Left renal pelvis (tissue), 4 donors: ENCODE results near the gene CFAP210. TPM values are rescaled to one million over a fixed set of nuclear protein-coding genes. Genes with fewer than 3 reads are reported as not detected.
"Not testable (repeated sequence)": the region's sequence is repeated elsewhere in the genome, so short reads cannot be mapped to it uniquely, and the experiment has no call there.

Experiments used
- DNase-seq, 4 donors: peaks; one replicate each; pipeline ENCODE4 v3.0.0-alpha.2; 2013; ENCODE audit warnings: low read depth in 4 of 4, low spot score in 3 of 4
- polyA plus RNA-seq, 4 donors: library from polyadenylated mRNA; unstranded; fragments of 120-200 nt; gene quantifications; one replicate each; pipeline ENCODE4 v1.2.1, GENCODE V29; 2013; ENCODE audit not compliant: insufficient read length in 4 of 4

Gene CFAP210
- polyA plus RNA-seq, 4 donors, result 0.94 to 3.4 (median 2.5) TPM

DNA sequence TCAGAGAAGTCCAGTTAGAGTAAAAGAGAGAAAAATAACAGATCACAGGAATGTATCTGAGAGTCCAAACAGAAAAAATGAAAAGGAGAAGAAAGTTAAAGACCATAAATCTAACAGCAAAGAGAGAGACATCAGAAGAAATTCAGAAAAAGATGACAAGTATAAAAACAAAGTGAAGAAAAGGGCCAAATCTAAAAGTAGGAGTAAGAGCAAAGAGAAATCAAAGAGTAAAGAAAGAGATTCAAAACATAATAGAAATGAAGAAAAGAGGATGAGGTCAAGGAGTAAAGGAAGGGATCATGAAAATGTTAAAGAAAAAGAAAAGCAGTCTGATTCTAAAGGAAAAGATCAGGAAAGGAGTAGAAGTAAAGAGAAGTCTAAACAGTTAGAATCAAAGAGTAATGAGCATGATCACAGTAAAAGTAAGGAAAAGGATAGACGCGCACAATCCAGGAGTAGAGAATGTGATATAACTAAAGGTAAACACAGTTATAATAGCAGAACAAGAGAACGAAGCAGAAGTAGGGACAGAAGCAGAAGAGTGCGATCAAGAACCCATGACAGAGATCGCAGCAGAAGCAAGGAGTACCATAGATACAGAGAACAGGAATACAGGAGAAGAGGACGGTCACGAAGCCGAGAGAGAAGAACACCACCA lies 57.6 kb downstream of the CFAP210 start:
- no peak for DNase-seq

DNA sequence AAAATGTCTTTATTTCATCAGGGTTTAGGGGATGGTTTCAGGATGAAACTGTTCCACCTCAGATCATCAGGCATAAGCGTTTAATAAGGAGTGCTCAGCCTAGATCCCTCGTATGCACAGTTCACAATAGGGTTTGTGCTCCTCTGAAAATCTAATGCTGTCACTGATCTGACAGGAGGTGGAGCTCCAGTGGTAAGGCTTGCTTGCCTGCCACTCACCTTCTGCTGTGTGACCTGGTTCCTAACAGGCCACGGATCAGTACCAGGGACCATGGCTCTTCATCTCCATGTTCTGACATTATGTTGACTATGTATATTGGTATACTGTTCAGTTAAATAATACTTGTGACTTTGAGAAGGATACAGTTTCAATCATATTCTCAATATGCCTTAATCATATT lies 68.4 kb downstream of the CFAP210 start:
- DNase-seq, result no peak

DNA sequence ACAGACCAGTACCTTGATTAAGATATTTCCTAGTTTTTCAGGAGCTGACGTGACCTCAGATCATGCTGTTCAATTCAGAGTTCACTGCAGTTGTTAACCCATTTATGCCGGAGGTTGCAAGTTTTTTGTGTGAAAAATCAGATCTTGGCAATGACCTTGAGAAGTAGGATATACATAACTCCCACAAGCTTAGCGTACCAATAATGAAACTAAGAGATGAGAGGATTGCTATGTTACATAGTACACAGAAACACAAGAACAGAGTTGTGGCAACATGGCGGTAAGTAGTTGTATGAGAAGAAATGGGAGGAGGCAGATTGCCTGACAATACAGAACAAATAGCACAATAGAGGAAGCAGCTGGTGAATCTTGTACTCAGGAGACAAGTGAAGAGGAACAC lies 71.0 kb downstream of the CFAP210 start:
- no peak for DNase-seq

DNA sequence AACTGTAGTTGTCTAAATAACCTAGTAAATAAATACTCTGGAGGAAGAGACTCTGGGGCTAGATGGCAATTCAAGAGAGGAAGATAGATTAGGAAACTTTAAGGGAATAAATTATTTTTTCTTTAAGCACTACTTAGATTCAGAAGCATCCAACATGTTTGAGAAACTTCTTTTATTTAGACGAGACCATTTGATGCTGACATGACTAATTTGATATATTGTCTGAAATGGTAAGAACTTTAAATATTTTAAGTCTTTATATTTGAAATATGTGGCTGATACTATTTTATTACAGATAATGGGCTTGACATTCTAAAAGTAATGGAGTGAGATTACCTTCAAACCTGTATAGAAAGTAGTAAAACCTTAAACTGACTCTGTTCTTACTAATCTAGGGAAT lies 73.7 kb downstream of the CFAP210 start:
- DNase-seq, result no peak

DNA sequence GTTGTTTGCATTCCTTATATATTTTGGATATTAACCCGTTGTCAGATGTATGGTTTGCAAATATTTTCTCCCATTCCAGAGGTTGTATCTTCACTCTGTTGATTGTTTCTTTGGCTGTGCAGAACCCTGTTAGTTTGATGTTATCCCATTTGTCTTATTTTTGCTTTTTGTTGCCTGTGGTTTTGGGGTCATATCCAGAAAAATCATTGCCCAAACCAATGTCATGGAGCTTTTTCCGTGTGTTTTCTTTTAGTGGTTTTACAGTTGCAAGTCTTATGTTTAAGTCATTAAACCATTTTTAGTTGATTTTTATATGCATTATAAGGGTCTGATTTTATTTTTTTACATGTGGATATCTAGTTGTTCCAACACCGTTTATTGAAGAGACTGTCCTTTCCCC lies 74.3 kb downstream of the CFAP210 start:
- DNase-seq, result no peak

DNA sequence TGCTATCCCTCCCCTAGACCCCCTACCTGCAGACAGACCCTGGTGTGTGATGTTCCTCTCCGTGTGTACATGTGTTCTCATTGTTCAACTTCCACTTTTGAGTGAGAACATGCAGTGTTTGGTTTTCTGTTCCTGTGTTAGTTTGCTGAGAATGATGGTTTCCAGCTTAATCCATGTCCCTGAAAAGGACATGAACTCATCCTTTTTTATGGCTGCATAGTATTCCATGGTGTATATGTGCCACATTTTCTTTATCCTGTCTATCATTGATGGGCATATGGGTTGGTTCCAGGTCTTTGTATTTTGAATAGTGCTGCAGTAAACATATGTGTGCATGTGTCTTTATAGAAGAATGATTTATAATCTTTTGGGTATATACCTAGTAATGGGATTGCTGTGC lies 78.2 kb downstream of the CFAP210 start:
- not testable (repeated sequence) for DNase-seq

DNA sequence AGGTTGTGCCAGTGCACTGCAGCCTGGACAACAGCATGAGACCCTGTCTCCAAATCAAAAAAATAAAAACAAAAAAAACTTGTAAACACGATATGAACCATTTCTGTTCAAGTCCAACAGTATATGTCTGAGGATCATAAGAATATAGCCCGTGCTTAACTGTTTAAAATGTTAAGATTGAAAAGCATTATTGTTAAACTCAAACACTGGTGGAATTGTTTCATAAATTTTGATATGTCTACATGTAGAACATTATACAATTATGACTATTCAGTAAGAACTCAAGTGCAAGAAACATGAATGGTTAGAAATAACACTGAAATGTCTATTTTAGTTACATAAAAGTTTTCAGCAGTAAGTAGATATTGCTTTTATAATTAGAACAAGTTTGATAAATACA lies 80.3 kb downstream of the CFAP210 start:
- DNase-seq, result no peak

DNA sequence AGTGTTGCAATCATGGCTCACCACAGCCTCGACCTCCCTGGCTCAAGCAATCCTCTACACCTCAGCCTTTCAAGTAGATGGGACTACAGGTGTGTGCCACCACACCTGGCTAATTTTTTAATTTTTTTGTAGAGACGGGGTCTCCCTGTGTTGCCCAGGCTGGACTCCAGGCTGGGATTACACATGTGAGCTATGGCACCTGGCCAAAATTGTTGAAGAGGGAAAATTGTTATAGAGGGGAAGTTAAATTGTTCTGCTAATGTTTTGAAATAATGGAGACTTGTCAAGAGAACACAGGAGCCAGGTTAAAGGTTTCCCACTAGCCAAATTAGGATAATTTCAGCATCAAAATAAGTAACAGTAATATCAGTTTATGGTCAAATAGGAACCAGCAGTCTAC lies 84.9 kb downstream of the CFAP210 start:
- DNase-seq, result no peak

DNA sequence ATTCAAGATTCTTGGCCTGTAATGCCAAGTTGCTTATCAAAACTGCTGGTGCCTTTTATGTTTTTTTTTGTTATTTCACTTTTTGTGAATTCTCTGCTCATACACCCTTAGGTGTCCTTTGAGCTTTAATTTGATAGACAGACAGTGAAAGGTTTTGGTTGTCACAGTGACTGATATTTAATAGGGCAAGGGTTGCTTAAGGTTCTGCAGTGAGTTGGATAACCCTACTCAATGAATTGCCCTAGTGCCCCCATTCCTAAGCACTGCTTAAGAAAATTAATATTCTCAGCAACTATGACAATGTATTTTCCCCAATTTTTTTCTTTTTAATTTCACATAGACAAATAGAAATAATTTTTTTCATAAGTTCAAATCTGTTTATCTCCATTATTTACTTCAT lies 94.6 kb downstream of the CFAP210 start:
- DNase-seq, result no peak

DNA sequence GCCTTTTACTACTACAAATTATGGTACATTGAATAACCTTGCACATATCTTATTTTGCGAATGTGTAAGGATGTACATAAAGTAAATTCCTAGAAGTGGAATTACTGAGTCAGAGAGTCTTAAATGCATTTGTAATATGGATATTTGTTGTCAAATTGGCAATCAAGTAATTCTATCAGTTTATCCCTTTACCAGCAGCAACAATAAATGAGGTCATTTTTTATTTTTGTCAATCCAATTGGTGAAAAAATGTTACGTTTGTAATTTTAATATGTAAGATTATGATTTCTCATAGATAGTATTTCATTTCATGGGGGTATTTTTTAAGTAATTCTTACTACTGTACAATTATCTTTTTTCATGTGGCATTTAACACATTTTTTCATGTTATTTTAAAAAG lies 95.2 kb downstream of the CFAP210 start:
- no peak for DNase-seq

DNA sequence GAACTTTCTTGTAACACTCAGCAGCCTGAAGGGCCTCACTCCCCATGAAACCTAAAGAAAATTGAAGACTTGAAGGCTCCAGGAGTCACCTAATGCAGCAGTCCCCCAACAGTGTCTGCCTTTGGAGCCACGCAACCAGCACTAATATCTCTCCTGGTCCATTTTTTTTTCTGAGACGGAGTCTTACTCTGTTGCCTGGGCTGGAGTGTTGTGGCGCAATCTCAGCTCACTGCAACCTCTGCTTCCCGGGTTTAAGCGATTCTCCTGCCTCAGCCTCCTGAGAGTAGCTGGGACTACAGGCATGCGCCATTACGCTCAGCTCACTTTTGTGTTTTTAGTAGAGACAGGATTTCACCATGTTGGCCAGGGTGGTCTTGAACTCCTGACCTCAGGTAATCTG lies 97.7 kb downstream of the CFAP210 start:
- DNase-seq, result not testable (repeated sequence)

Other genes with a start within 250 kb of the CFAP210 start
- 10 to 100 TPM; 10.9 to 15.7 (median 13.6) TPM for gene BBS5, start 214.9 kb downstream of the CFAP210 start, polyA plus RNA-seq
- gene KLHL41, start 184.7 kb downstream of the CFAP210 start, polyA plus RNA-seq, result 1 to 10 TPM in 3 of 4 donors, under 1 TPM in 1; 0.99 to 1.7 (median 1.4) TPM
- 10 to 100 TPM; 12.1 to 47.7 (median 35.8) TPM for gene FASTKD1, start 120.5 kb downstream of the CFAP210 start, polyA plus RNA-seq
- 100 to 1,000 TPM in 1 of 4 donors, 10 to 100 TPM in 3; 71.3 to 108 (median 92.1) TPM for gene PPIG, start 110.1 kb downstream of the CFAP210 start, polyA plus RNA-seq
- gene PHOSPHO2, start 64 bp upstream of the CFAP210 start, polyA plus RNA-seq, result 10 to 100 TPM in 3 of 4 donors, 1 to 10 TPM in 1; 9.6 to 18.5 (median 13.2) TPM
- 10 to 100 TPM; 20.0 to 39.2 (median 33.1) TPM for gene KLHL23, start 39.4 kb upstream of the CFAP210 start, polyA plus RNA-seq
- gene SSB, start 104.5 kb upstream of the CFAP210 start, polyA plus RNA-seq, result 100 to 1,000 TPM; 129 to 230 (median 191) TPM
- 10 to 100 TPM; 37.3 to 60.3 (median 46.5) TPM for gene METTL5, start 130.5 kb upstream of the CFAP210 start, polyA plus RNA-seq
- 10 to 100 TPM; 39.4 to 44.2 (median 40.9) TPM for gene UBR3, start 133.0 kb upstream of the CFAP210 start, polyA plus RNA-seq